ENCODE data around the gene WRAP53. TPM values are rescaled to one million over a fixed set of nuclear protein-coding genes. Genes with fewer than 3 reads are reported as not detected.

WRAP53 gene
- polyA plus RNA-seq, 1 donor (not counting 4 experiments of a cell fraction or from before 2014, with no cell fraction given) = 8.2 TPM

GRCh38 chr17:7727886-7728285, 39.6 kb downstream of the WRAP53 start:
- dilution Hi-C loops (cut with MboI; ENCODE audit: extremely low pct_ligation_motif_present, low sequenced_read_pairs) = no loop called here
- Histone ChIP-seq H3K9ac (ENCODE audit: control insufficient read depth, extremely low read depth, insufficient read depth, low read length) (no peak overlapping the region), H3K27ac (ENCODE audit: control insufficient read depth, insufficient read depth, low read length) (no peak overlapping the region), H3K4me1 (ENCODE audit: control insufficient read depth, extremely low read depth, insufficient read depth, low read length) (no peaks in the 10 kb centered on the region), H3K79me2 (ENCODE audit: control insufficient read depth, insufficient read depth, low read length) (no peaks in the 10 kb centered on the region), H3K4me2 (ENCODE audit: control insufficient read depth, extremely low read depth, insufficient read depth, low read depth, low read length) (no peak overlapping the region), H3K27me3 (ENCODE audit: control insufficient read depth, extremely low read depth, insufficient read depth, low read length) (peaks cover 2% of the 10 kb centered on the region), H3K4me3 (ENCODE audit: control insufficient read depth in 2 of 3, extremely low read depth in 1 of 3, insufficient read depth in 2 of 3, low read depth in 1 of 3, low read length in 3 of 3) (no peak overlapping the region), H3K9me1 (ENCODE audit: control insufficient read depth, extremely low read depth, insufficient read depth, low read length) (no peaks in the 10 kb centered on the region), H2AFZ (ENCODE audit: control insufficient read depth, low read length) (no peak overlapping the region), H3K36me3 (ENCODE audit: control insufficient read depth in 2 of 2, extremely low read depth in 1 of 2, insufficient read depth in 2 of 2, low read length in 2 of 2) (no peaks in the 10 kb centered on the region), H4K20me1 (ENCODE audit: control insufficient read depth, extremely low read depth, insufficient read depth, low read length) (no peaks in the 10 kb centered on the region), H3K9me3 (ENCODE audit: control insufficient read depth, low read depth, low read length) (no peaks in the 10 kb centered on the region)
- DNase-seq (ENCODE audit: low read depth, low spot score) = no peak
- TF ChIP-seq EZH2 (IDR thresholded peaks at IDR 0.05; ENCODE audit: low read length) (no peak), CTCF (optimal IDR thresholded peaks at IDR 0.05 in 1 of 3, IDR thresholded peaks at IDR 0.05 in 1 of 3, conservative IDR thresholded peaks at IDR 0.05 in 1 of 3; ENCODE audit: extremely low read depth in 1 of 3, insufficient read depth in 2 of 3, low read length in 3 of 3) (no peak)
- FAIRE-seq = no peak

- Histone ChIP-seq H4K20me1 (ENCODE audit: control insufficient read depth, extremely low read depth, insufficient read depth, low read length) (no peaks in the 10 kb centered on the region), H3K9ac (ENCODE audit: control insufficient read depth, extremely low read depth, insufficient read depth, low read length) (no peak overlapping the region), H3K79me2 (ENCODE audit: control insufficient read depth, insufficient read depth, low read length) (no peaks in the 10 kb centered on the region), H3K9me1 (ENCODE audit: control insufficient read depth, extremely low read depth, insufficient read depth, low read length) (no peaks in the 10 kb centered on the region), H3K4me3 (ENCODE audit: control insufficient read depth in 2 of 3, extremely low read depth in 1 of 3, insufficient read depth in 2 of 3, low read depth in 1 of 3, low read length in 3 of 3) (no peak overlapping the region), H2AFZ (ENCODE audit: control insufficient read depth, low read length) (no peak overlapping the region), H3K36me3 (ENCODE audit: control insufficient read depth in 2 of 2, extremely low read depth in 1 of 2, insufficient read depth in 2 of 2, low read length in 2 of 2) (no peaks in the 10 kb centered on the region), H3K4me2 (ENCODE audit: control insufficient read depth, extremely low read depth, insufficient read depth, low read depth, low read length) (no peak overlapping the region), H3K9me3 (ENCODE audit: control insufficient read depth, low read depth, low read length) (no peaks in the 10 kb centered on the region), H3K27ac (ENCODE audit: control insufficient read depth, insufficient read depth, low read length) (no peak overlapping the region), H3K27me3 (ENCODE audit: control insufficient read depth, extremely low read depth, insufficient read depth, low read length) (peaks cover 11% of the 10 kb centered on the region), H3K4me1 (ENCODE audit: control insufficient read depth, extremely low read depth, insufficient read depth, low read length) (no peaks in the 10 kb centered on the region)
- TF ChIP-seq CTCF (optimal IDR thresholded peaks at IDR 0.05 in 1 of 3, IDR thresholded peaks at IDR 0.05 in 1 of 3, conservative IDR thresholded peaks at IDR 0.05 in 1 of 3; ENCODE audit: extremely low read depth in 1 of 3, insufficient read depth in 2 of 3, low read length in 3 of 3) (no peak), EZH2 (IDR thresholded peaks at IDR 0.05; ENCODE audit: low read length) (no peak)
- FAIRE-seq = no peak
- dilution Hi-C loops (cut with MboI; ENCODE audit: extremely low pct_ligation_motif_present, low sequenced_read_pairs) = no loop called here
- DNase-seq (ENCODE audit: low read depth, low spot score) = no peak
Observed at GRCh38 chr17:7729816-7730215, 41.5 kb downstream of the WRAP53 start.
